ENCODE measurements around the gene DTYMK.

- TF ChIP-seq CTCF (IDR thresholded peaks at IDR 0.05; ENCODE audit: insufficient read depth, low read depth, low read length): no peak
- TF ChIP-seq EZH2 (IDR thresholded peaks at IDR 0.05; ENCODE audit: insufficient read depth, low read length): no peak
Measured at GRCh38 chr2:241678307-241678706, 8.3 kb downstream of the DTYMK start.
